ENCODE results near the gene PRRT1B. TPM values are rescaled to one million over a fixed set of nuclear protein-coding genes. Genes with fewer than 3 reads are reported as not detected.

Gene PRRT1B
- total RNA-seq, 1 experiment from 2014 or later, result 1.2 TPM

- CTCF ChIA-PET, result interaction anchor here (0.6 to 0.9 kb wide), 2 partner anchors 26 to 180 kb away, joined by 3 read pairs; no protein-coding TSS in a partner anchor
- POLR2A ChIA-PET, result no interaction called here
- Mint-ChIP-seq H3K9me3 (no peaks in the 10 kb centered on the region), H3K27ac (no peak overlapping the region), H3K27me3 (ENCODE audit: low read depth) (peaks cover 3% of the 10 kb centered on the region), H3K36me3 (peaks cover 34% of the 10 kb centered on the region), H3K4me1 (peaks cover 6% of the 10 kb centered on the region; the same call in 1 of the 2 replicates), H3K4me3 (peak overlapping the region; percentile 80)
- no peak for ATAC-seq
- no peak for DNase-seq (ENCODE audit: low spot score)
- TF ChIP-seq KAT7 (CRISPR knock-in tag; IDR thresholded peaks at IDR 0.05; ENCODE audit: borderline replicate concordance) (no peak), E2F1 (CRISPR knock-in tag; IDR thresholded peaks at IDR 0.05) (no peak), ATF3 (CRISPR knock-in tag; conservative IDR thresholded peaks at IDR 0.05) (no peak), ZNF121 (CRISPR knock-in tag; IDR thresholded peaks at IDR 0.05) (no peak), FOXP1 (CRISPR knock-in tag; IDR thresholded peaks at IDR 0.05; ENCODE audit: borderline replicate concordance) (no peak), CTCF (IDR thresholded peaks at IDR 0.05) (no peak), JAZF1 (CRISPR knock-in tag; IDR thresholded peaks at IDR 0.05) (no peak), IRF2 (CRISPR knock-in tag; IDR thresholded peaks at IDR 0.05; ENCODE audit: borderline replicate concordance, low read depth) (no peak), ZNF317 (CRISPR knock-in tag; IDR thresholded peaks at IDR 0.05; ENCODE audit: borderline replicate concordance, low read depth) (no peak), NR3C1 (CRISPR knock-in tag; conservative IDR thresholded peaks at IDR 0.05; ENCODE audit: low read depth) (no peak), ATF1 (CRISPR knock-in tag; IDR thresholded peaks at IDR 0.05) (no peak), ZNF263 (CRISPR knock-in tag; IDR thresholded peaks at IDR 0.05; ENCODE audit: low read depth) (no peak), ESRRA (CRISPR knock-in tag; IDR thresholded peaks at IDR 0.05; ENCODE audit: borderline replicate concordance) (no peak), ERG (CRISPR knock-in tag; IDR thresholded peaks at IDR 0.05) (no peak), HMGXB4 (CRISPR knock-in tag; IDR thresholded peaks at IDR 0.05) (no peak), HMGA2 (CRISPR knock-in tag; IDR thresholded peaks at IDR 0.05) (no peak), SP1 (CRISPR knock-in tag; conservative IDR thresholded peaks at IDR 0.05) (no peak), PREB (CRISPR knock-in tag; IDR thresholded peaks at IDR 0.05; ENCODE audit: borderline replicate concordance) (no peak)
- TF ChIP-seq, protein P1, sequence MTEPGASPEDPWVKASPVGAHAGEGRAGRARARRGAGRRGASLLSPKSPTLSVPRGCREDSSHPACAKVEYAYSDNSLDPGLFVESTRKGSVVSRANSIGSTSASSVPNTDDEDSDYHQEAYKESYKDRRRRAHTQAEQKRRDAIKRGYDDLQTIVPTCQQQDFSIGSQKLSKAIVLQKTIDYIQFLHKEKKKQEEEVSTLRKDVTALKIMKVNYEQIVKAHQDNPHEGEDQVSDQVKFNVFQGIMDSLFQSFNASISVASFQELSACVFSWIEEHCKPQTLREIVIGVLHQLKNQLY (CRISPR knock-in tag; IDR thresholded peaks at IDR 0.05), result no peak
- TF ChIP-seq, protein P2, sequence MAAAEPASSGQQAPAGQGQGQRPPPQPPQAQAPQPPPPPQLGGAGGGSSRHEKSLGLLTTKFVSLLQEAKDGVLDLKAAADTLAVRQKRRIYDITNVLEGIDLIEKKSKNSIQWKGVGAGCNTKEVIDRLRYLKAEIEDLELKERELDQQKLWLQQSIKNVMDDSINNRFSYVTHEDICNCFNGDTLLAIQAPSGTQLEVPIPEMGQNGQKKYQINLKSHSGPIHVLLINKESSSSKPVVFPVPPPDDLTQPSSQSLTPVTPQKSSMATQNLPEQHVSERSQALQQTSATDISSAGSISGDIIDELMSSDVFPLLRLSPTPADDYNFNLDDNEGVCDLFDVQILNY (CRISPR knock-in tag; IDR thresholded peaks at IDR 0.05), result no peak
Measured at GRCh38 chr9:131529597-131530545, 15.5 kb upstream of the PRRT1B start.
